GM19035 (cell line): ENCODE results near the gene PHF21A.

Experiments used
- ATAC-seq: cut with Tn5 transposase; IDR thresholded peaks from one replicate; pipeline ENCODE4 v1.9.1; 2021; ENCODE audit not compliant: unreplicated experiment

The PHF21A gene

GRCh38 chr11:46121301-46121723, at the start of gene PHF21A:
Gene PHF21A, minus strand, starts transcription at chr11:46121454. Its CDS starts 37,235 bp downstream, at chr11:46084219.
- peak; percentile 57 for ATAC-seq

- no peak for ATAC-seq
Measured at GRCh38 chr11:46170797-46171196, 49.5 kb upstream of the PHF21A start.

- no peak for ATAC-seq
Measured at GRCh38 chr11:46162700-46163099, 41.4 kb upstream of the PHF21A start.

GRCh38 chr11:46161201-46161600, 39.9 kb upstream of the PHF21A start:
- no peak for ATAC-seq

GRCh38 chr11:46160100-46160499, 38.8 kb upstream of the PHF21A start:
- no peak for ATAC-seq

GRCh38 chr11:46159680-46160079, 38.4 kb upstream of the PHF21A start:
- ATAC-seq = no peak

GRCh38 chr11:46149826-46150225, 28.6 kb upstream of the PHF21A start:
- ATAC-seq = no peak

- no peak for ATAC-seq
Measured at GRCh38 chr11:46149342-46149741, 28.1 kb upstream of the PHF21A start.

GRCh38 chr11:46144741-46145140, 23.5 kb upstream of the PHF21A start:
- ATAC-seq = no peak

GRCh38 chr11:46143049-46143806, 22.0 kb upstream of the PHF21A start:
- no peak for ATAC-seq

GRCh38 chr11:46142561-46142960, 21.3 kb upstream of the PHF21A start:
- no peak for ATAC-seq

GRCh38 chr11:46141597-46141996, 20.3 kb upstream of the PHF21A start:
- ATAC-seq = no peak

- ATAC-seq = no peak
Measured at GRCh38 chr11:46134540-46134939, 13.3 kb upstream of the PHF21A start.

- ATAC-seq = no peak
Measured at GRCh38 chr11:46134061-46134460, 12.8 kb upstream of the PHF21A start.

- ATAC-seq = no peak
Measured at GRCh38 chr11:46133119-46133518, 11.9 kb upstream of the PHF21A start.

- ATAC-seq = no peak
Measured at GRCh38 chr11:46130286-46130940, 9.2 kb upstream of the PHF21A start.

- ATAC-seq = no peak
Measured at GRCh38 chr11:46129133-46129532, 7.9 kb upstream of the PHF21A start.

GRCh38 chr11:46127150-46127638, 5.9 kb upstream of the PHF21A start:
- ATAC-seq = no peak

- no peak for ATAC-seq
Measured at GRCh38 chr11:46125284-46125683, 4.0 kb upstream of the PHF21A start.

GRCh38 chr11:46122945-46123715, 1.9 kb upstream of the PHF21A start:
- ATAC-seq = no peak

GRCh38 chr11:46121724-46122477, 647 bp upstream of the PHF21A start:
- ATAC-seq = peak; percentile 39
